Astrocyte (in vitro differentiated cells and primary cell): ENCODE results near the gene PAQR4.

ENCODE experiments used
- EZH2 ChIP-seq: IDR thresholded peaks from 2 replicates; pipeline ENCODE4 v1.6.1; 2012; ENCODE audit warnings: mild to moderate bottlenecking, low read length, inconsistent platforms; ENCODE audit not compliant: insufficient read depth
- TF ChIP-seq, protein P1 (sequence below): IDR thresholded peaks from 2 replicates; pipeline ENCODE4 v1.5.1; 2011; ENCODE audit warnings: low read depth, mild to moderate bottlenecking, inconsistent platforms, low read length, moderate library complexity; ENCODE audit not compliant: insufficient read depth

DNA sequence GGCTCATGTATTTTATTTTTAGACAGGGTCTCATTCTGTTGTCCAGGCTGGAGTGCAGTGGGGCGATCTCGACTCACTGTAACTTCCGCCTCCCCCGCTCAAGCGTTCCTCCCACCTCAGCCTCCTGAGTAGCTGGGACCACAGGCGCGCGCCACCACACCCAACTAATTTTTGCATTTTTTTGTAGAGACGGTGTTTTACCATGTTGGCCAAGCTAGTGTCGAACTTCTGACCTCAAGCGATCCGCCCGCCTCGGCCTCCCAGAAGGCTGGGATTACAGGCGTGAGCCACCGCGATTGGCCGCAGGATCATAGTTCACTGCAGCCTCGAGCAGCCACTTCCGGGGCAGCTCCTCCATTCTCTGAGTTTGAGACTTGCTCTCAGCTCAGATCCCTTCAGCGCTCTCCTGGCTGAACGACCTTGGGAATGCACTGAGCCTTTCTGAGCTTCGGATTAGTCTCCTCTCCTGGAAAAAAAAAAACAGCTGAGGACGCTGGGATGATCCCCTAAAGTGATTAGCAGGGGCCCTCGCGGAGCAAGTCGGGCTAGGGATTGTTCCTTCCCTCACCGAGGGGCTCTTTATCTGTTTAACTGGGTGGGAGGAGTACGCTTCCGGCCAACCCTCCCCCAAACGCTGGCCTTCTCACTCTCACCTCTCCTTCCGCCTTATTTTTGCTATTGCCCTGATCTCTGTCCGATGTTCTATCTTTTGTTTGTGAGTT lies 12.2 kb downstream of the PAQR4 start:
- TF ChIP-seq, protein P1, sequence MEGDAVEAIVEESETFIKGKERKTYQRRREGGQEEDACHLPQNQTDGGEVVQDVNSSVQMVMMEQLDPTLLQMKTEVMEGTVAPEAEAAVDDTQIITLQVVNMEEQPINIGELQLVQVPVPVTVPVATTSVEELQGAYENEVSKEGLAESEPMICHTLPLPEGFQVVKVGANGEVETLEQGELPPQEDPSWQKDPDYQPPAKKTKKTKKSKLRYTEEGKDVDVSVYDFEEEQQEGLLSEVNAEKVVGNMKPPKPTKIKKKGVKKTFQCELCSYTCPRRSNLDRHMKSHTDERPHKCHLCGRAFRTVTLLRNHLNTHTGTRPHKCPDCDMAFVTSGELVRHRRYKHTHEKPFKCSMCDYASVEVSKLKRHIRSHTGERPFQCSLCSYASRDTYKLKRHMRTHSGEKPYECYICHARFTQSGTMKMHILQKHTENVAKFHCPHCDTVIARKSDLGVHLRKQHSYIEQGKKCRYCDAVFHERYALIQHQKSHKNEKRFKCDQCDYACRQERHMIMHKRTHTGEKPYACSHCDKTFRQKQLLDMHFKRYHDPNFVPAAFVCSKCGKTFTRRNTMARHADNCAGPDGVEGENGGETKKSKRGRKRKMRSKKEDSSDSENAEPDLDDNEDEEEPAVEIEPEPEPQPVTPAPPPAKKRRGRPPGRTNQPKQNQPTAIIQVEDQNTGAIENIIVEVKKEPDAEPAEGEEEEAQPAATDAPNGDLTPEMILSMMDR = no peak
- no peak for TF ChIP-seq EZH2
